ENCODE measurements around the gene INKA1. TPM values are rescaled to one million over a fixed set of nuclear protein-coding genes. Genes with fewer than 3 reads are reported as not detected.
A peak's percentile ranks its signal among the peaks of the same experiment; 100 is the strongest.

Gene INKA1
- total and polyA plus RNA-seq, 4 donors, result 0.84 to 4.2 (median 1.2) TPM

DNA sequence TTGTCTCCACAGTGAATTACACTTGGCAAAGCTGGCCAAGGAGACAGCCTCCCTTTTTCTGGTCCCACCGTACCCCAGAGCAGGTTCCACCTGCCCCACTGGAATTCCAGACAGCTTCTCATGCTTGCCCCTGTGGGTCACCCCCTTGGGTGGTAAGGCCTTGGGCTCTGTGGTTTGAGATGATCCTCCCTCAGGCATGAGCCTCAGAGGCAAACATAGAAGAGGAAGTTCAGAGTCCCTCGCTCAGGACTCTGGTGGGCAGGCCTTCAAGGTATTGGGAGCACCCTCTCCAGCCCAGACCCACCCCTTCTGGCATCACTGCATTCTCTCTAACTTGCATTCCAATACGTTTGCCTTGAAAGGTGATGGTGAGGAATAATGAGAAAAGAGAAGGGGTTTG is 28.3 kb downstream of the INKA1 start:
- Histone ChIP-seq H3K36me3 (ENCODE audit: control insufficient read depth in 4 of 4, insufficient read depth in 3 of 4, low read depth in 1 of 4, low read length in 3 of 4) (no peaks in the 10 kb centered on the region), H3K9me3 (ENCODE audit: control insufficient read depth in 4 of 4, low read length in 3 of 4) (no peaks in the 10 kb centered on the region), H3K27ac (ENCODE audit: low read depth in 1 of 2, low read length in 2 of 2) (no peak overlapping the region), H3K4me3 (ENCODE audit: low read depth in 1 of 3, low read length in 3 of 3) (no peak overlapping the region), H3K9ac (ENCODE audit: low read depth in 1 of 2, low read length in 2 of 2) (no peak overlapping the region), H3K27me3 (ENCODE audit: control insufficient read depth in 4 of 4, insufficient read depth in 4 of 4, low read length in 3 of 4) (no peaks in the 10 kb centered on the region), H3K4me1 (ENCODE audit: control insufficient read depth in 4 of 4, insufficient read depth in 4 of 4, low read length in 3 of 4) (no peaks in the 10 kb centered on the region)
- TF ChIP-seq HNF4A (conservative IDR thresholded peaks at IDR 0.05), result no peak
- no peak for TF ChIP-seq RAD21 (IDR thresholded peaks at IDR 0.05)
- TF ChIP-seq HNF4G (IDR thresholded peaks at IDR 0.05), result no peak
- TF ChIP-seq FOXA1 (IDR thresholded peaks at IDR 0.05), result no peak
- no peak for TF ChIP-seq TAF1 (conservative IDR thresholded peaks at IDR 0.05)
- TF ChIP-seq, protein P1, sequence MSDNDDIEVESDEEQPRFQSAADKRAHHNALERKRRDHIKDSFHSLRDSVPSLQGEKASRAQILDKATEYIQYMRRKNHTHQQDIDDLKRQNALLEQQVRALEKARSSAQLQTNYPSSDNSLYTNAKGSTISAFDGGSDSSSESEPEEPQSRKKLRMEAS (IDR thresholded peaks at IDR 0.05), result no peak
- no peak for TF ChIP-seq SP1 (IDR thresholded peaks at IDR 0.05)
- no peak for TF ChIP-seq FOXA2 (IDR thresholded peaks at IDR 0.05)
- TF ChIP-seq, protein P2, sequence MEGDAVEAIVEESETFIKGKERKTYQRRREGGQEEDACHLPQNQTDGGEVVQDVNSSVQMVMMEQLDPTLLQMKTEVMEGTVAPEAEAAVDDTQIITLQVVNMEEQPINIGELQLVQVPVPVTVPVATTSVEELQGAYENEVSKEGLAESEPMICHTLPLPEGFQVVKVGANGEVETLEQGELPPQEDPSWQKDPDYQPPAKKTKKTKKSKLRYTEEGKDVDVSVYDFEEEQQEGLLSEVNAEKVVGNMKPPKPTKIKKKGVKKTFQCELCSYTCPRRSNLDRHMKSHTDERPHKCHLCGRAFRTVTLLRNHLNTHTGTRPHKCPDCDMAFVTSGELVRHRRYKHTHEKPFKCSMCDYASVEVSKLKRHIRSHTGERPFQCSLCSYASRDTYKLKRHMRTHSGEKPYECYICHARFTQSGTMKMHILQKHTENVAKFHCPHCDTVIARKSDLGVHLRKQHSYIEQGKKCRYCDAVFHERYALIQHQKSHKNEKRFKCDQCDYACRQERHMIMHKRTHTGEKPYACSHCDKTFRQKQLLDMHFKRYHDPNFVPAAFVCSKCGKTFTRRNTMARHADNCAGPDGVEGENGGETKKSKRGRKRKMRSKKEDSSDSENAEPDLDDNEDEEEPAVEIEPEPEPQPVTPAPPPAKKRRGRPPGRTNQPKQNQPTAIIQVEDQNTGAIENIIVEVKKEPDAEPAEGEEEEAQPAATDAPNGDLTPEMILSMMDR (IDR thresholded peaks at IDR 0.05; ENCODE audit: low read depth, low read length, missing input control), result no peak
- TF ChIP-seq YY1 (IDR thresholded peaks at IDR 0.05), result no peak
- TF ChIP-seq RXRA (IDR thresholded peaks at IDR 0.05), result no peak
- TF ChIP-seq, protein P3, sequence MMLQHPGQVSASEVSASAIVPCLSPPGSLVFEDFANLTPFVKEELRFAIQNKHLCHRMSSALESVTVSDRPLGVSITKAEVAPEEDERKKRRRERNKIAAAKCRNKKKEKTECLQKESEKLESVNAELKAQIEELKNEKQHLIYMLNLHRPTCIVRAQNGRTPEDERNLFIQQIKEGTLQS (IDR thresholded peaks at IDR 0.05), result no peak
- TF ChIP-seq NR2F2 (IDR thresholded peaks at IDR 0.05), result no peak
- TF ChIP-seq EGR1 (IDR thresholded peaks at IDR 0.05; ENCODE audit: low read depth in 2 of 2), result no peak
- TF ChIP-seq GABPA (IDR thresholded peaks at IDR 0.05 in 1 of 2, conservative IDR thresholded peaks at IDR 0.05 in 1 of 2), result no peak
- TF ChIP-seq, protein P4, sequence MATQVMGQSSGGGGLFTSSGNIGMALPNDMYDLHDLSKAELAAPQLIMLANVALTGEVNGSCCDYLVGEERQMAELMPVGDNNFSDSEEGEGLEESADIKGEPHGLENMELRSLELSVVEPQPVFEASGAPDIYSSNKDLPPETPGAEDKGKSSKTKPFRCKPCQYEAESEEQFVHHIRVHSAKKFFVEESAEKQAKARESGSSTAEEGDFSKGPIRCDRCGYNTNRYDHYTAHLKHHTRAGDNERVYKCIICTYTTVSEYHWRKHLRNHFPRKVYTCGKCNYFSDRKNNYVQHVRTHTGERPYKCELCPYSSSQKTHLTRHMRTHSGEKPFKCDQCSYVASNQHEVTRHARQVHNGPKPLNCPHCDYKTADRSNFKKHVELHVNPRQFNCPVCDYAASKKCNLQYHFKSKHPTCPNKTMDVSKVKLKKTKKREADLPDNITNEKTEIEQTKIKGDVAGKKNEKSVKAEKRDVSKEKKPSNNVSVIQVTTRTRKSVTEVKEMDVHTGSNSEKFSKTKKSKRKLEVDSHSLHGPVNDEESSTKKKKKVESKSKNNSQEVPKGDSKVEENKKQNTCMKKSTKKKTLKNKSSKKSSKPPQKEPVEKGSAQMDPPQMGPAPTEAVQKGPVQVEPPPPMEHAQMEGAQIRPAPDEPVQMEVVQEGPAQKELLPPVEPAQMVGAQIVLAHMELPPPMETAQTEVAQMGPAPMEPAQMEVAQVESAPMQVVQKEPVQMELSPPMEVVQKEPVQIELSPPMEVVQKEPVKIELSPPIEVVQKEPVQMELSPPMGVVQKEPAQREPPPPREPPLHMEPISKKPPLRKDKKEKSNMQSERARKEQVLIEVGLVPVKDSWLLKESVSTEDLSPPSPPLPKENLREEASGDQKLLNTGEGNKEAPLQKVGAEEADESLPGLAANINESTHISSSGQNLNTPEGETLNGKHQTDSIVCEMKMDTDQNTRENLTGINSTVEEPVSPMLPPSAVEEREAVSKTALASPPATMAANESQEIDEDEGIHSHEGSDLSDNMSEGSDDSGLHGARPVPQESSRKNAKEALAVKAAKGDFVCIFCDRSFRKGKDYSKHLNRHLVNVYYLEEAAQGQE (IDR thresholded peaks at IDR 0.05), result no peak
- WGBS, result 79% methylated on average over 3 of the region's 3 CpGs
- DNase-seq (ENCODE audit: low spot score), result no peak

DNA sequence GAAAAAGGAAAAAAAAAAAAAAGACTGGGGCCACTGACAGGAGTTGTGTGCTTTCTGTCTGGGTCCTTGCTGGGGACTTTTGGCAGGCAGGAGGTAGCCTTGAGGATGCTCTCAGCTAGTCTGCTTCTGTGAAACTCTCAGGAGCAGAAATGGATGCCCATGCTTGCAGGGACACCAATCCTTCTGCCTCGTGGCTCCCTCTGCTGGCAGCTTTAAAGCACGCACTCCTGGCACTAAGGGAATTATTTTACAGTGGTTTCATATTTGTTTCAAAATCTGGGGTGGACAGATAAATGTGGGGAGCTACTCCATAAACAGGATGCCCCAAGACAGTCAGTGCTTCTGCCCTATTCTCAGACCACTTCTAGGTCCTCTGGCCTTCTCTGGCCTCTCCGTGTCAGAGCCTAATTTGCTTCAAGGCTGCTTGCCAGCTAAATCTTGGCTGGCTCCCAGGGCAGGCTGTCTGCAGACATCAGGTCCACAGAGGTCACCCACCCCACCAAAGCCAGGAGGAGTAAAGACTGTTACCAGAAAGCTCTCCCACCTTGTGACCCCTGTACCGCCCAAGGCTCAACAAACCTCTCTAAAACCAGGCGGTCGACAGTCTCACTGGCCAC is 36.2 kb downstream of the INKA1 start:
- no peaks in the 10 kb centered on the region for H3K9me3 ChIP-seq (ENCODE audit: control insufficient read depth in 4 of 4, low read length in 3 of 4)
- H3K4me3 ChIP-seq (ENCODE audit: low read depth in 1 of 3, low read length in 3 of 3), result peak overlapping the region in 1 of 3 donors; percentile 7
- H3K36me3 ChIP-seq (ENCODE audit: control insufficient read depth in 4 of 4, insufficient read depth in 3 of 4, low read depth in 1 of 4, low read length in 3 of 4), result no peaks in the 10 kb centered on the region
- peaks cover 1 to 6% (median 5%) of the 10 kb centered on the region in 4 donors for H3K4me1 ChIP-seq (ENCODE audit: control insufficient read depth in 4 of 4, insufficient read depth in 4 of 4, low read length in 3 of 4)
- H3K27me3 ChIP-seq (ENCODE audit: control insufficient read depth in 4 of 4, insufficient read depth in 4 of 4, low read length in 3 of 4), result no peaks in the 10 kb centered on the region
- 31% methylated on average over 6 of the region's 6 CpGs for WGBS
- peak overlapping the region in 1 of 2 donors; percentile 43 for H3K9ac ChIP-seq (ENCODE audit: low read depth in 1 of 2, low read length in 2 of 2)
- peak; percentile 82 for DNase-seq (ENCODE audit: low spot score)
- H3K27ac ChIP-seq (ENCODE audit: low read depth in 1 of 2, low read length in 2 of 2), result no peak overlapping the region
- TF ChIP-seq HNF4G (IDR thresholded peaks at IDR 0.05) (no peak), NR2F2 (IDR thresholded peaks at IDR 0.05) (no peak), SP1 (IDR thresholded peaks at IDR 0.05) (no peak), HNF4A (conservative IDR thresholded peaks at IDR 0.05) (no peak), TAF1 (conservative IDR thresholded peaks at IDR 0.05) (no peak), GABPA (IDR thresholded peaks at IDR 0.05 in 1 of 2, conservative IDR thresholded peaks at IDR 0.05 in 1 of 2) (no peak), RAD21 (IDR thresholded peaks at IDR 0.05) (peak; percentile 92 to 95), FOXA2 (IDR thresholded peaks at IDR 0.05) (no peak), JUND (IDR thresholded peaks at IDR 0.05) (no peak), FOXA1 (IDR thresholded peaks at IDR 0.05) (no peak)
- TF ChIP-seq, protein P1 (IDR thresholded peaks at IDR 0.05), result no peak
- TF ChIP-seq, protein P2 (IDR thresholded peaks at IDR 0.05; ENCODE audit: low read depth, low read length, missing input control), result peak; percentile 94
- TF ChIP-seq, protein P4 (IDR thresholded peaks at IDR 0.05), result no peak

Data from liver (tissue), 9 donors.